Fibroblast of skin of right quadriceps (primary cell): ENCODE data around the gene SKI.
A peak's percentile ranks its signal among the peaks of the same experiment; 100 is the strongest.
"Not testable (repeated sequence)": the region's sequence is repeated elsewhere in the genome, so short reads cannot be mapped to it uniquely, and the experiment has no call there.

Experiments
- DNase-seq: peaks from one replicate; pipeline ENCODE4 v3.0.0-alpha.2; 2013

Gene SKI

DNA sequence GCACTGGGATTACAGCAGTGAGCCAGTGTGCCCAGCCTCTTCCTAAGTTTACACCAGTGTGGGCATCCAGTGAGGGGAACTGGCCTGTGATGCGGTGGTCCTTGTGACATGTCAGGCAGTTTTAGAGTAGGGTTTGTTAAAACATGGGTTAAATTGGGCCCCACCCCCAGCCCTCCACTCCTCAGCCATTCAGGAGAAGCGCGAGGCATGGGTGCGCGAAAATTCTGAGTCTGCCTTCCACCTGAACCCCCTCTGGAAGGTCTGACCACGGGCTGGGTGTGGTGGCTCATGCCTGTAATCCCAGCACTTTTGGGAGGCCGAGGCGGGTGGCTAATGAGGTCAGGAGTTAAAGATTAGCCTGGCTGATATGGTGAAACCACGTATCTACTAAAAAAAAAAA lies 51.7 kb downstream of the SKI start:
- no peak for DNase-seq

DNA sequence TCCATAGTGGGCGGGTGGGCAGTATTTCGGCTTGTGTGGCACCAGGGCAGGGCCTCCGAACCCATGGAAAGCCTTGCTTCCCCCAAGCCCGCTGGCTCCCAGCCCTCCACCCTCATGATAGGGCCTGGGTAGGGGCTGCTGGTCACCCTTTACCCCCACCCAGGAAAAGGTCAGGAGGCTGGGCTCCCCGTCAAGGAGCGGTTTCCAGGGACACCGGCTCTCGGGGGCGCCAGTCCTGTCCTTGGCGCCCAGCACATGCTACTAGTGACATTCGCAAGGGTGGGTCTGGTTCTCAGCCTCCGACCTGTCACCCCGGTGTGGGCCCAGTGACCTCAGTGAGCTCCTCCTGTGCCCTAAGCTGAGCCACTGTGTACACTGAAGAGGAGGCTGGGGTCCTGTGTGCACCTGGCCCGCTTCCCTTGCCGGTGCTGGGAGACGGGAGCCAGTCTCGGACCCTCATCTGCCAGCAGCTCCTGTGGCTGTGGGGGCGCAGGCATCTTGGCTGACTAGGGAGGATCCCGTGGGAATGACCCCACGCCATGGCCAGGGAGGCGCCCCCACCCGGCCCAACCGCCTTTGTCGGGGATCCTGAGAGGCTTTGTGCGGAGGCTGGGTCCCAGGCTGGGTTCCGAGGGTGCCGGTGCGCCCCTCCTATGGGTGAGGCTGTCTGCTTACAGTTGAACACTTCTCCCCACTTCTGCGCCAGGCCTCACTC lies 54.6 kb downstream of the SKI start:
- no peak for DNase-seq

DNA sequence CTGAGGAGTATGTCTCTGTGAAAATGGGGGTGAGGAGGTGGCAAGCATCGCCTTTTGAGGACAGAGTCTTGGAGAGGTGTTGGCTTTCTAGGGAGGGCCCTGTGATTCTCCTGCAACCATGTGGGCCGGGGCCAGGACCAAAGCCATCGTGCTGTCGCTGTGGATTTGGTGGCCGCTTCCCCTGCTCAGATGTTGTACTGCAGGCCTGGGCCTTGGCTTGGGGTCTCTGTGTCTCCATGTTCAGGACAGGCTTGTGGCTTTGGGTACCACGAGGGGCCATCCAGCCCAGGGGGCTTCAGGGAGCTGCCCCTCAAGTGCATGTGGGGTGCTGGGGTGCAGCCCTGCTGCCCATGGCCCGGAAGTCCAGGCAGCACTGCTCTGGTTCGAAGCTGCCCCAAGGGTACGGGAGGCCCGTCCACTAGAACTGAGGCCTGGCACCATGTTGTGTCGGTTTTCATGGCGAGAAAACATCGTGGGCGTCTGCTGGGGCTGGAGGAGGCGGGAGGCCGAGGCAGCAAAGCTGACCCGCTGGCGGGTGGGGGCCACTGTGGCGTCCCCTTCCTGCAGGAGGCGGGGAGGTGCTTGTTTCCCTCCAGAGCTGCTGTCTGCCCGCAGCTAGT lies 55.4 kb downstream of the SKI start:
- no peak for DNase-seq

DNA sequence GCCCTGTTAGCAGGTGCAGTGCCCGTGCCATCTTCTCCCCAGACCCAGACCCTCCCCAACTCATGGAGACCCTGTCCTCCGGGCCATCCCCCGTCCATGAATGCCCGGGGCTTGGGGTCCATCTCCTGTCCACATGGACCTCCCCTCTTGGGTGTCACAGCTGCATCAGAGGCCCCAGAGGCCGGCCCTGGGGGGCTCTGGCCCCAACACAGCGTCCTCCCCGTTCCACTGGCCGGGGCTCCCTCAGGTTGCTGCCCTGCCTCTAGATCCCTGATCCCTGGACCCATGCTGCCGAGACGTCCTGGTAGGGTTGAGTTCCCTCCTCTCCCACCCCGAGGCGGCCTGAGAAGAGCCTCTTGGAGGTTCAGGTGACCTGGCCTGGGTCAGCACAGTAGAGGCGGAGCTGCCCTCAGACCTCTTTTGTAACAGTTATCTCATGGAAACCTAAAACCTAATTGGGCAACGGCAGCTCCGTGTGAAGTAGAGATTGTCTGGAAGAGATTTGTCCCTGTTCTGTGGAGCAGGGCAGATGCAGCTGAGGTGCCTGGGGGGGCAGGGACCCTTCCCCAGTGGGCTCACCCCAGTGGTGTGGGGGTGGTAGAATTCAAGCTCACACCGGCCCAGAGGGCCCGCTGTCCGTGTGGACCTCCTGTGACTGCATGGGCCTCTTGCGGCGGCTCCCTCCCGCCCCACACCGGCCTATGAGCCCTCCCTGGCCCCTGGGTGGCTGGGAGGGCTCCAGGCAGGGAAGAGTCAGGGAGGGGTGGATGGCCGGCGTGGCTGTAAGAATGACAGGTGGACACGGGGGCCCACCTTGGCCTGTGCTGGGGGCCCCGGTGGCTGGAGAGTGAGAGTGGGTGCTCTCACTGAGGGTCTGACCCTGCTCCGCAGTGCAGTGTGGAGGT lies 56.1 kb downstream of the SKI start:
- no peak for DNase-seq

DNA sequence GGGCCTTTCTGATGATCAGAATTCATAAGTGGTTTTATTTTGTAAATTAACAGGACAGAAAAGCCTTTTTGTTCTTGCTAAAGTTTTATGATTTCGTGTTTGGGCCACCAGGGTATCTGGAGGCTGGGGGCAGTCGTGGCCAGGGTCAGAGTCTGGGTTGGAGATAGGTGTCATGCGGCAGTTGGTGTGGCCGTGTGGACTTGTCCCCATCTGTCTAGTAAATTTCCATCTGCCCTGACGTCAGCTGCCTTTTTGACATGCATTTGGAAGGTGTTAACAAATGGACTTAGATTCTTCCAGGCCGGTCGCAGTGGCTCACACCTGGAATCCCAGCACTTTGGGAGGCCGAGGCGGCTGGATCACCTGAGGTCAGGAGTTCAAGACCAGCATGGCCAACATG lies 56.8 kb downstream of the SKI start:
- DNase-seq, result no peak

DNA sequence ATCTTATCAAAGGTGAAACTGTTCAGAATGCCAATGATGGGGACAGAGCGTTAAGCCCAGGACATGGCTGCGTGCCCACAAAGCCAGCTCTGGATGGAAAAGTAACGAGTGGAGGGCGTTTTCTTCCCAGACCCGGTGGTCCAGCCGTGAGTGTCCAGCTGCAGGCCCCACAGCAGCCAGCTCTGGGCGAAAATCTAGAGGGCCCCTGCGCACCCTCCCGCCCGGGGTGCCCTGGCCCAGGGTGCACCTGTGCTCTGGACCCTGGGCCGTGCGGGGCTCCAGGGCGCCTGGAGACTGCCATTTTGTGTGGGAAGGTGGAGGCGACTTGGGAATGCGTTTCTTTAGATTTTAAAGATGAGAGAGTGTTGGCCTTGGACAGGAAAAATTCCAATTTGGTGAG lies 58.8 kb downstream of the SKI start:
- DNase-seq, result no peak

DNA sequence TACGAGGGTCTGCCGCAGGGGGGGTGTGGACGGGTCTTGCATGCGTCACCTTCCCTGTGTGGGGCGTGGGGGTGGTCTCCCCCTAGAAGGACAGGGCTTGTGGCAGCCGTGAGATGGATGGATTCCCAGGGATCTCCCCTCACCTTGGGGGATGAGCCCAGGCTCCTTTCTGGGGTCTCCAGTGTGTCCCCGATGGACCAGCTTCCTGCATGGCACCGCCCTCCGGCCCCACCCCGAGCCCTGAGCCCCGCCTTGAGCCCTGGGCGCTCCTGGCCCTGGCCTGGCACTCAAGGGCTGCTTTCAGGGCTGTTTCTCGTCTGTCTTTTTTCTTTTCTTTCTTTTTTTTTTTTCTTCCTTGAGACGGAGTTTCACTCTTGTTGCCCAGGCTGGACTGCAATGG lies 59.5 kb downstream of the SKI start:
- no peak for DNase-seq

DNA sequence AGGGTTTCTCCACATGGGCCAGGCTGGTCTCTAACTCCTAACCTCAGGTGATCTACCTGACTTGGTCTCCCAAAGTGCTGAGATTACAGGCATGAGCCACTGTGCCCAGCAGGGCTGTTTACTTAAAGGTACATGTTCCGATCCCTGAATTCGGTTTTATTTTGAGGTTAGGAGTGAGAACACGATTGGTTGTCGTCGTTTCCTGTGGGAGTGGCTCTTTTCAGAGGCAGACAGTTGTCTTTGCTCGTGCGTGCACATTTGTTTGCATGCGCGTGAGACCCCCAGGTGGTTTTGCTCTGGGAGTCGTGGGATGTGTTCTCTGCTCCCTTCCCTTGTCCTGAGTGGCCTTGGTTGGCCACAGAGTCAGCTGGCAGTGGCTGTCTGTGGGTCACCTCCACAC lies 60.2 kb downstream of the SKI start:
- DNase-seq, result no peak

DNA sequence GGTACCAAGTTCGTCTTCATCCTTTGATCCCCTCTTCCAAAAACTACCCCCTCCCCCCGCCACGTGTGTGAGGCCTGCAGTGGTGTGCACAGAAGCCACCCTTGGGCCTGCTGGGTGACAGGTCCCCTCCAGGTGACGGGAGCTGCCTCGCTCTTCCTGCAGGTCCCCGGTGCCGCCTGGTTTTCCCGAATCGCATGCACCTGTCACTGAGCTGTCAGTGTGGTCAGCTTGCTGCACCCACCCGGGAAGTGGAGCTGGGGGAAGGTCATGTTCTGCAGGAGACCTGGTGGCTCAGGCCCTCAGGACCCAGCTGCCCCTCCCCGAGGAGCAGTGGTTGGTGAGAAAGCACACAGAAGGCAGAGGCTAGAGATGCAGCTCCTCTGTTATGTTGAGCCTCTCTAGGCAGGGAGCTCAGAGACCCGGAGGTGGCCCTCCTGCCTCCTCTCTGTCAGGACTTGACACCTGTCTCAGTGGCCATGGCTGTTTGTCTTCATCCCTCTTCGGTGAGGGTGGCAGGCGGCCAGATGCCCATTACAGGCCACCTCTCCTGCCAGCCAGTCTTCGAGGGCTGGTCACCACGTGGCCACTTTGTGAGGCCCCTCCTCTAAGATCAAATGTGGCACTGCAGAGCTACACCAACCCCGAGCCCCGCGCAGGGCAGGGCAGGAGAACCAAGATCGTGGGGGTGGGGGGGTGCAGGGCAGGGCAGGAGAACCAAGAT lies 60.9 kb downstream of the SKI start:
- DNase-seq, result no peak

DNA sequence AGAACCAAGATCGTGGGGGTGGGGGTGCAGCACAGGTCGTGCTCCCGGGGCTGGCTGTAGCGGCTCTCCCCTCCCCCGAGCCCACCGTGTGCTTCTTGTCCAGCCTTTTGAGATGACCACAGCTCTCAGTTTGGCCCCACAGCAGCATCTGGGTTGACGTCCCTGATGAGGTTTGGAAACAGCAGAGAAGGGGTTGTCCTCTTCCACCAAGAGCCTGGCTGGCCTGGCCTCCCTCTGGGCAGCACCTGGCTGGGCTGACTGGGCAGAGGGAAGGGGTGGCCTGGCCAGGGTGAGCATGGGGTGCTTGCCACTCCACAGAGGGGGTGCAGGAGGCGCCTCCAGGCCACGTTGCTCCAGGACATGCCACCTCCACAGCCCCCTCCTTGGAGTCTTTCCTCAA lies 61.5 kb downstream of the SKI start:
- DNase-seq, result no peak

DNA sequence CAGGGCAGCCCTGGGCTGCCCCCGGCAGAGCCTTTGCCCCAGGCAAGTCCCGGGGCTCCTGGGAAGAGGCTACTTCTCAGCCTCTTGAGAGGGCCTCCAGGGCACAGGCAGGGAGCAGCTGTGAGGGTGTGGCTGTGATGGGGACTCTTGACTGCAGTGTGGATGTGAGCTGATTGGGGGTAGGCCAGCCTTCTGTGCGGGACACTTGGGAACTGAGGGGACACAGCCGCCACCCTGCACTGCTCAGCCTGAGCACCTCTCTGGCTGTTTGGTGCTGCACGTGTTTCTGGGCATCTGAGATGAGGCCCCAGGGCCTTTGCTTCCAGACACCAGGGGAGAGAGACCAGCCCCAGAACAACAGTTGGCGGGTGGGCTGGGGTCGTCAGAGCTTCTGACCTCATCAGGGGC lies 62.1 kb downstream of the SKI start:
- no peak for DNase-seq

DNA sequence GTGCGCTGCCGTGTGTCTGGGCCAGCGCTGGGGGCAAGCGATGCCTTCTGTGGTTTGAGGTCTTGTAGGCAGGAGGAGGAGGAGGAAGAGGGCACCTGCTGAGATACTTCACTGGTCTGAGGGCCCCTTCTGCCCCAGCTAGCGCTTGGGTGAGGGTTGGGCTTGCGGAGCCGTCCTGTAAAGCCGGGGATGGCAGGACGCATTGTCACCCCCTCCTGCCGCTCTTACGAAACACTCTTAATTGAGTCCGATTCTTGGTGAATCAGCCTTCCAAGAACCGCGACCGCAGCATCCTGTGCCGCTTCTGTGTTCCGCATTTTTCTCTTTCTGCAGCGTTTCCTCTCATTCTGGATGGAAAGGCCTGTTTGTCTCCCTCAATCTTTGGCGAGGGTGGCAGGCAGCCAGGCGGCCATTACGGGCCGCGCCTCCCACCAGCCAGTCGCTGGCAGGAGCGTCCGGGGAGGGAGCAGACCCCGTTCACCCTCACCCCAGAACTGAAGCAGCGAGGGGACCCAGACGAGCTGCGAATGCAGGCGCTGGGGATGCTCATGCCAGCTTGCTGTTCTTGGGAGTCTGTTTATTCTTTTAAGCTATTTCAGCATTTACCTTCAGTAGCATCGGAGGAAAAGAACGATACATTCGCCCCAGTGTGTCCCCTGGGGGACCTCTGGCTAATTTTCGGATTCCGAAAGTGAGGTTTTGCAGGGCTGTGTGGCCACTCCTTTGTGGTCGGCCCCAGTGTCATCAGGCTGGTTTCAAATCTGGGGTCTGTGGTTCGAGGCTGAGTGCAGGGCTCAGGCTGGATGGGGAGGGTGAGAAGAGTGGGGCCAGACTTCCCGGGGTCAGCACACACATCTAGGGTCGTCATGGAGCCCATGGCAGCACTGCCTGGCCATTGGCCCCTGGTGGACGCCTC lies 62.7 kb downstream of the SKI start:
- peak; percentile 97 for DNase-seq

DNA sequence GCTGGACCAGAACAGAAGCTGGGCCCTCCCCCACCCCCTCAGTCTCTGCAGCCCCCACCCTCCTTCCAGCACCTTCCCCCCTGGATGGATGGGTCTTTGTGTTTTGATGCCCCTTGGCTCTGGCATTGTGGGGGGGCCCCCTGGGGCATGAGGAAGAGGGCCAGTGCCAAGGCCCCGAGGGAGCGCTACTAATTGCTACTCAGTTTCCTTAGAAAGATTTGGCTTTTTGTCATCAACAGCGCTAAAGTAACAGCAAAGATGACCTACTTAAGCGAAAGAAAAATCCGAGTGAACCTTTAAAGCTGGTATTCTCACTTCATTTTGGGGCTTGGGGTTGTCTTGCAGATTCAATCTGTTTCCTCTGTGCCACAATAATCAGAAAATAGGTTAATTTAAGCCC lies 63.5 kb downstream of the SKI start:
- DNase-seq, result no peak

DNA sequence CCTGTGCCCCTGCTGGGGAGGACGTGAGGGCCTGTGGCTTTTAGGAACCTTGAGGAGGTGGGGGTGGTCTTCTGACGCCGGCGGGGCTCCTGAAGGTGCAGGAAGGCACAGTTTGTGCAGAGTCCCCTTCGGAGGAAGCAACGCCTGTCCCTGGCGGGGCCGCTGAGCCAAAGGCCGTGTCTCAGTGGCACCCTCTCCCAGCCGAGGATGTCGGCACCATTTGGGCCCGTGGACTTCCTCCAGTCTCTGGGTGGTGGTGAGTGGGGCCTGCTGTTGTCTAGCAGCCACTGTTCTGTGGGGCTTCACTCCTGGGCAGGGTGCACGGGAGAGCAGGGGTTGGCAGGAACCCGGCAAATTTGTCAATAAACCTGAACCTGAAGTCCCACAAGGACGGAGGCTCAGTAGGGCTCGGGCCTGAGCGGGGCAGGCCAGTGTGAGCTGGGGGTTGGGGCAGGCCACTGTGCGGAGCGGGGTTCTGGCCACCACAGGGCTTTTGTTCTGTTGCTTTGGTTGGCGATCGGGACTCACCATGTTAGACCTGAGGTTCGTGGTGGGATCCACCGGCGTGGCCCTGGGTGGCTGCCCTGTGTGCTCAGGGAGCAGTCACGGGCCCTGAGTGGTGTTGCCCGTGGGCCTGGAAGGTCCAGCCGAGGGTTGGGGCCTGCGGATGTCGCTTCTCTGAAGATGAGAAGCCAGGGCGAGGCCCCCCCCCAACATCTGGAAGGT lies 64.8 kb downstream of the SKI start:
- no peak for DNase-seq

DNA sequence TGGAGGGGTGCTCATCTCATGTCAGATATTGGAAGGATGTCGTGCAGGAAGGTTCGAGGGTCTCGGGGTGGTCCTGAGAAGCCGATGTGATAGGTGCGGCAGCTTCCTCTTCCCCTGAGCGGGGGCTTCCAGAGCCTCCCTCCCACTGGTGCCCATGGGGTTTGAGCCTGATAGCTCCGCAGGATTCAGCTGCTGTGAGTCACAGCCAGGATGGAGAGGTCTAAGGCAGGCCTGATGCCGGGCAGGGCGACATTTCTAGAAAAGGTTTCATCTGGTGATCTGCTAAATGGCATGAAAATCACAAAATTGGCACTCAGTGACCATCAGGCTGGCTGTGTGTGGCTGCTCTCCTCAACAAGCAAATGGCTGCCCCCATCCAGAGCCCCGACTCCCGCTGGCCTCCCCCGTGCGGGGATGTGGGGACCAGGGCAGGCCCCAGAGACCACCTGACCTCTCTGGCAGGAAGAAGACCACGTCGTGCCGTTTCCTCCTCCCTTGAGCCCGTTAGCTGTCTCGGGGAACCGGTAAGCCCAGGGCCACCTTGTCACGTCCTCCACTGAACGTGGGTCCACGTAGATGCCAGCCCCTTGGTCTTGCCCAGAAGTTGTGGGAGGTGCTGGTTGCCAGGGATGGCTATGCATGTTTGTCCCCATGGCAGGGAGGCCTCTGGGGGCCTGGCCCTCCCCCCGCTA lies 66.1 kb downstream of the SKI start:
- DNase-seq, result no peak

DNA sequence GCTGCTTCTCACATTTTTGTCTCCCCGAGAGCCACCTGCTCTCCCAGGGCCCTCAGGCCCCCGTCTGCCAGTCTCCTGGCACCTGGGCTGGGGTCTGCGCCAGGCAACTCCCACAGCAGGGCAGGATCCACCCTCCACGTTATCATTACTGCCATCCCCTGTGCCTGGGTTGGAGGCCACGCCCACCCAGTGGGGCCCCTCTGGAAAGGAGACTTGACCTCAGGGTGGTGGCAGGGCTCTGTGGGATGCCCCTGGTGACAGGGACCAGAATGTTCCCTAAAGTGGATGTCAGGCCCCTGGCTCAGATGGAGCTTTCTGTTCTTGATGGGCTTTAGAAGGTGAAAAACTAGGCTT lies 66.6 kb downstream of the SKI start:
- no peak for DNase-seq

DNA sequence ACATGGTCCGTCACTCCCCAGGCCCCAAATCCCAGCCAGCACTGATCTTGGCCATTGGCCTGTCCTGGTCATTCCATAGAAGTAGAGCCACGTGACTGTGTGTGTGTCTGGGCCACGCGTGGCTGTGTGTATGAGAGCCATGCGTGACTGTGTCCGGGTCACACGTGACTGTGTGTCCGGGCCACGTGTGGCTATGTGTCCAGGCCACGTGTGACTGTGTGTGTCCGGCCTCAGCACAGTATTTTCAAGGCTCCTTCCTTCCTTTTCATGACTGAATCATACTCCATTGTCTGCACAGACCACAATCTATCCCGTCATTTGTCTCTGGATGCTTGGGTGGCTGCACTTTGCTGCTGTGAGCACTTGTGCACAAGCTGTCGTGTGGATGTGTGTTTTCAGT lies 67.4 kb downstream of the SKI start:
- DNase-seq, result no peak

DNA sequence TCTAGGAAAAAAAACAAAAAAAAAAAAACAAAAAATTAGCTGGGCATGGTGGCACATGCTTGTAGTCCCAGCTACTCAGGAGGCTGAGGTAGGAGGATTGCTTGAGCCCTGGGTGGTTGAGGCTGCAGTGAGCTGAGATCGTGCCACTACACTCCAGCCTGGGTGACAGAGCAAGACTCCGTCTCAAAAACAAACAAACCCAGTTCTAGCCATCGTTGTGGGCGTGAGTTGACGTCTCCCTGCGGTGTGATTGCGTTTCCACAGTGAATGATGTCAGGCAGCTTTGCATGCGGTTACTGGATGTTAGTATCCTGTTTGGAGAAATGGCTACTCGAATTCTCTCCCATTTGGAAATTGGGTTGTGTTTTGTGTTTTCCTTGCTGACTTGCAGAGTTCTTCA lies 68.1 kb downstream of the SKI start:
- not testable (repeated sequence) for DNase-seq

DNA sequence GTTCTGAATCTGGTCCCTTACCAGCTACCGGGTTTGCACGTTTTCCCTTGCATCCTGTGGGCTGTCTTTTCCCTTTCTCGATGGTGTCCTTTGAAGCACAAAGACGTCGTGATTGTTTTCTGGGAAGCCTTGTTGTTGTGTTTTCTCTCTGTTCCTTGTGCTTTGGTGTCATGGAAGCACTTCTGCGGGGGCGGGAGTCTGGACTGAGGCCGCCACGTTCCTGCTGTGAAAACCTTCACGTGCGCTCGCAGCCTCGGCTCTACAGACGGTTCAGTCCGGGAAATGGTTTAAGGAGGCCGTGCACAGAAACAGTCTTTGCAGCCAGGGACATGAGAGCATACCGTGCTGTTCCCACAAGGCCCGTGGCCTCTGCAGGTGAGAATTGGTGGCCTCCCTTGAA lies 68.5 kb downstream of the SKI start:
- DNase-seq, result no peak

DNA sequence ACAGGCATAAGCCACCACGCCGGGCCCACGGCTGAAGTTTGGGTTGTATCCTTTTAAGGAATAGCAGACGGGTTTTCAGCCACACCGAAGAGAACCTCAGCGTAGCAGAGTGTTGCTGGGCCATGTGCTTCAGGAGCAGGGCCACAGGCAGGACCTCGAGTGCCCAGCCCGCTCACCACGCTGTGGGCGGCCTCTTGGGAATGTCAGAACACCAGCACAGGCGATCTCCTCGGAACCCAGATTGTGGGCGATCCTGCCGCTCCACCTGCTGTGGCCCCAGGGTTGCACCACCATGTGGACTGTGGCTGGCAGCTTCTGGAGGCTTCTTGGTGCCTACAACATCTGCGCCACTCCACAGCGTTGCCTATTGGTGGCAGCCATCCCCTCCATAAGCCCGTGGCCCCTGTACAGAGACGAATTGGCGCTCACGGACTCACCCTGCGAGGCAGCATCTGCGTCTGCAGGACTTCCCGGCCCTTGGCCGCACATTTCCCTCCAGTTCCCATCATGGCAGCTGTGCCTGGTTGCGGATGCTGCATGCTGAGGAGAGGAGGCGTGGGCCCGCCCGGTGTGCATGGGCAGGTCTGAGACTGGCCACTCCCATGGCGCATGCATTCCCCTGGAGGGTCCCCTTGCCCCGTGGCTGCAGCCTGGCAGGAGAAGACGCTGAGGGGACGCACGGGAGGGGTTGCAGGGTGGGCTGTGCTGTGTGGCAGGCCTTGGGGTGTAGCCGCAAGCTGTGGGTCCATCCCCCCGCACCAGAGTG lies 69.3 kb downstream of the SKI start:
- no peak for DNase-seq
